ENCODE measurements around the gene ZNF221. TPM values are rescaled to one million over a fixed set of nuclear protein-coding genes. Genes with fewer than 3 reads are reported as not detected.

ZNF221 gene
- total and polyA plus RNA-seq, 9 of the 15 experiments (the other 6 are each of a cell fraction or from before 2014, with no cell fraction given), result 0.32 to 1.4 (median 0.45) TPM

- TF ChIP-seq ZNF407 (IDR thresholded peaks at IDR 0.05; ENCODE audit: low read depth) (no peak), DLX4 (CRISPR knock-in tag; IDR thresholded peaks at IDR 0.05) (no peak), SREBF1 (IDR thresholded peaks at IDR 0.05; ENCODE audit: borderline replicate concordance, low read depth, low read length) (no peak), ZNF655 (CRISPR knock-in tag; IDR thresholded peaks at IDR 0.05) (no peak), ZNF384 (IDR thresholded peaks at IDR 0.05; ENCODE audit: low read depth, low read length) (no peak), SFPQ (IDR thresholded peaks at IDR 0.05; ENCODE audit: low read depth, low read length) (no peak), ZNF740 (CRISPR knock-in tag; IDR thresholded peaks at IDR 0.05) (no peak), ZNF740 (tag; IDR thresholded peaks at IDR 0.05) (no peak), ZNF436 (CRISPR knock-in tag; IDR thresholded peaks at IDR 0.05) (no peak), MBD1 (CRISPR knock-in tag; IDR thresholded peaks at IDR 0.05) (peak; percentile 56; the same call in 1 of the 2 replicates)
These were observed at the start of gene ZNF221 (continued) for GRCh38 chr19:43950834-43951645.
